Caco-2 (cell line): Measurements from ENCODE around the gene DSEL. TPM values are rescaled to one million over a fixed set of nuclear protein-coding genes. Genes with fewer than 3 reads are reported as not detected.

Experiments used
- BruUV-seq: library from RNA; stranded (reverse); fragments of 400-500 nt; replicated peaks from 2 replicates; lab custom pipeline; 2021; lab: Mats Ljungman, UMichigan
- CTCF ChIA-PET: fragments of 300-600 bp; sonication (Branson Sonifier 250); formaldehyde crosslinking; loops from one replicate; lab custom pipeline; 2022; ENCODE audit warnings: antibody characterized with exemption; lab: Charles Lee
- POLR2A ChIA-PET: fragments of 300-600 bp; sonication (Branson Sonifier 250); formaldehyde crosslinking; loops from one replicate; lab custom pipeline; 2022; ENCODE audit warnings: antibody characterized with exemption; lab: Charles Lee
- DNase-seq, 2 experiments: peaks; one replicate each; pipeline versions ENCODE4 v3.0.0 to v3.0.0-alpha.2; 2020 to 2022
- H3K27me3 ChIP-seq: replicated peaks from 2 replicates; pipeline ENCODE4 v1.6.0; 2011; ENCODE audit warnings: low read length; ENCODE audit not compliant: control insufficient read depth, insufficient read depth
- H3K36me3 ChIP-seq: 2 replicates; pipeline ENCODE4 v1.5.1; 2011; ENCODE audit warnings: low read length; ENCODE audit not compliant: control insufficient read depth, insufficient read depth
- H3K4me1 ChIP-seq: fragments of 250-450 bp; sonication (Bioruptor Pico); 2 replicates; pipeline ENCODE4 v1.5.1; 2020; ENCODE audit warnings: mild to moderate bottlenecking
- H3K4me3 ChIP-seq: 2 replicates; pipeline ENCODE4 v1.5.1; 2011; ENCODE audit warnings: low read depth, mild to moderate bottlenecking, control low read depth, low read length
- H3K9me3 ChIP-seq: fragments of 250-450 bp; sonication (Bioruptor Pico); 2 replicates; pipeline ENCODE4 v1.5.1; 2020; ENCODE audit warnings: mild to moderate bottlenecking, moderate library complexity
- H3K27ac Mint-ChIP-seq: one replicate; pipeline ENCODE4 v1.8.0; 2022; ENCODE audit warnings: mixed read lengths; ENCODE audit not compliant: unreplicated experiment
- H3K27me3 Mint-ChIP-seq: one replicate; pipeline ENCODE4 v1.8.0; 2022; ENCODE audit warnings: mixed read lengths; ENCODE audit not compliant: insufficient read depth, unreplicated experiment
- H3K36me3 Mint-ChIP-seq: one replicate; pipeline ENCODE4 v1.8.0; 2022; ENCODE audit warnings: mild to moderate bottlenecking, mixed read lengths; ENCODE audit not compliant: insufficient read depth, unreplicated experiment
- H3K4me1 Mint-ChIP-seq: one replicate; pipeline ENCODE4 v1.8.0; 2022; ENCODE audit warnings: low read depth, mixed read lengths; ENCODE audit not compliant: unreplicated experiment
- H3K4me3 Mint-ChIP-seq: one replicate; pipeline ENCODE4 v1.8.0; 2022; ENCODE audit warnings: mild to moderate bottlenecking, moderate library complexity, mixed read lengths; ENCODE audit not compliant: unreplicated experiment
- H3K9me3 Mint-ChIP-seq: one replicate; pipeline ENCODE4 v1.8.0; 2022; ENCODE audit warnings: mixed read lengths; ENCODE audit not compliant: unreplicated experiment
- CTCF ChIP-seq, 2 experiments: fragments of 200-600 bp in 1 of 2; IDR thresholded peaks; 1 replicate in 1 of 2; 2 replicates in 1 of 2; pipeline versions ENCODE4 v1.5.1 to v1.8.0; 2011 to 2022; ENCODE audit warnings: antibody characterized with exemption in 1 of 2, control low read depth in 1 of 2, inconsistent platforms in 1 of 2, low read depth in 1 of 2, low read length in 1 of 2, mild to moderate bottlenecking in 1 of 2, moderate library complexity in 1 of 2; ENCODE audit not compliant: insufficient read depth in 1 of 2, severe bottlenecking in 1 of 2, unreplicated experiment in 1 of 2
- intact Hi-C: fragments of 100-400 bp; cut with micrococcal nuclease; formaldehyde crosslinking; loops from one replicate; pipeline ENCODE4 v1.10.0; 2022; ENCODE audit not compliant: unreplicated experiment
- total RNA-seq: library from RNA; stranded (reverse); gene quantifications from 2 replicates; pipeline ENCODE4 v1.2.3, GENCODE V29; 2022

DSEL gene
- total RNA-seq, 1 experiment from 2014 or later: 0.18 TPM

DNA sequence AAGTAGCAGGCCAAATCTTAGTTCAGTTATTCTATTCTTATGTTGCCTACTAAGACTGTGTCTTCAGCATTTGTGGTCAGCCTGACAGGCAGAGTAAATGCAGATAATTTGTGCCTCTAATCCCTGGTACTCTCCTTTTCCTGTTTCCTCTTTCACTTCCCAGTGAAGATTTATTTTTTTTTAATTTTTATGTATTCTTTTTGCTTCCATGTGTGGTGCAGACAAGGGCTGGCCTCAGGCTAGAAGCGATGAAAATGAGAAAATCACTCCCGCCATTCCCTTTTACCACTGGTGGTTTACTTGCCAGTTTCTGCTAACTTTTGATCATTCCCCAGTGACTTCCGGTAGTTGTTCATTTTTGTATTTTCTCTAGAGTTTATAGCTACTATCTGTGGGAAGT lies 30.9 kb downstream of the DSEL start:
- Mint-ChIP-seq H3K36me3 (no peaks in the 10 kb centered on the region), H3K27me3 (peaks cover 7% of the 10 kb centered on the region), H3K27ac (no peak overlapping the region), H3K4me3 (no peak overlapping the region), H3K4me1 (no peaks in the 10 kb centered on the region), H3K9me3 (no peaks in the 10 kb centered on the region)
- no peak for TF ChIP-seq CTCF (IDR thresholded peaks at IDR 0.05; ENCODE audit: insufficient read depth in 1 of 2, low read depth in 1 of 2, low read length in 1 of 2, severe bottlenecking in 1 of 2, unreplicated experiment in 1 of 2)
- BruUV-seq: no TSS peak
- Histone ChIP-seq H3K4me3 (no peak overlapping the region), H3K9me3 (no peaks in the 10 kb centered on the region), H3K36me3 (no peaks in the 10 kb centered on the region), H3K27me3 (no peaks in the 10 kb centered on the region), H3K4me1 (no peaks in the 10 kb centered on the region)
- ChIA-PET POLR2A (no interaction called here), CTCF (no interaction called here)
- no peak for DNase-seq
- intact Hi-C loops: no loop called here

DNA sequence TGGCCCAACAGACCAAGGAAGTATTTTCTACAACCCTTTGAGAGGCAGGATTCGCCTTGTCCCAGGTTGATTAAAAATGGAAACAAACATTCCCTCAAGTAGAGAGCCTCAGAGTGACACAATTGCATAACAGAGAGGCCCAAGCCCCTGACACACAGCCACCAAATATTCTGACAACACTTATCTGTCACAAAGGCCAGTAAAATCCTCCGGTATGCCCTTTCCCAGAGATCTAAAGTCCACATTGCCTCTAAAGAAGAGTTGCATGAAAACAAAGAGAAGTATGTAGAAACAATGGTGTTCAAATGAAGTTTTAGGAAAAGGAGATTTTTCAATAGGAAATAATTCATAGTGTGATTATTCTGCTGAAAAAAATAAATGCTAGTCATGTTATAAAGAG lies 32.1 kb downstream of the DSEL start:
- no peaks in the 10 kb centered on the region for H3K36me3 Mint-ChIP-seq
- no peak overlapping the region for H3K4me3 ChIP-seq
- H3K27ac Mint-ChIP-seq: no peak overlapping the region
- POLR2A ChIA-PET: no interaction called here
- no peaks in the 10 kb centered on the region for H3K9me3 ChIP-seq
- H3K27me3 ChIP-seq: no peaks in the 10 kb centered on the region
- H3K27me3 Mint-ChIP-seq: peaks cover 7% of the 10 kb centered on the region
- no TSS peak for BruUV-seq
- DNase-seq: no peak
- CTCF ChIA-PET: no interaction called here
- no peak overlapping the region for H3K4me3 Mint-ChIP-seq
- H3K36me3 ChIP-seq: no peaks in the 10 kb centered on the region
- TF ChIP-seq CTCF (IDR thresholded peaks at IDR 0.05; ENCODE audit: insufficient read depth in 1 of 2, low read depth in 1 of 2, low read length in 1 of 2, severe bottlenecking in 1 of 2, unreplicated experiment in 1 of 2): no peak
- H3K9me3 Mint-ChIP-seq: no peaks in the 10 kb centered on the region
- intact Hi-C loops: no loop called here
- no peaks in the 10 kb centered on the region for H3K4me1 Mint-ChIP-seq
- no peaks in the 10 kb centered on the region for H3K4me1 ChIP-seq

DNA sequence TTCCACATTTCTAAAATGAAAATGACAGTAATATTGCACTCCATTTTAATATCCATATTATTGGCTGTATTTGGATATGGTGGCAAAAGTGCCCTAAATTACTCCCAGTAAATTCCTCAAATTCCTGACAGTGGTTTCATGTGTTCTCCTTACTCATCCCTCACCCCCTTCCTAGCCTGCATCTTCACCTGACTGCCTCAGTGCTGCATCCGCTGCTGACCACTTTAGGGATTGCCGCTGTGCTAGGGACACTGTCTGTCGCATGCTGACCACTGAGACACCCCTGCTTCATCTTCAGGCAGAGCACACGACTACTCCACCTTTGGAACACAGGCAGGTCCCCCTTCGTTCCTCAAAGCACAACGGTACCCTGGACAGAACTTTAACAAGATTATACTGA lies 32.6 kb downstream of the DSEL start:
- Mint-ChIP-seq H3K9me3 (no peaks in the 10 kb centered on the region), H3K27me3 (peaks cover 7% of the 10 kb centered on the region), H3K4me1 (no peaks in the 10 kb centered on the region), H3K36me3 (no peaks in the 10 kb centered on the region), H3K4me3 (no peak overlapping the region), H3K27ac (no peak overlapping the region)
- ChIA-PET POLR2A (no interaction called here), CTCF (no interaction called here)
- DNase-seq: no peak
- Histone ChIP-seq H3K27me3 (no peaks in the 10 kb centered on the region), H3K4me1 (no peaks in the 10 kb centered on the region), H3K36me3 (no peaks in the 10 kb centered on the region), H3K4me3 (no peak overlapping the region), H3K9me3 (no peaks in the 10 kb centered on the region)
- intact Hi-C loops: no loop called here
- no TSS peak for BruUV-seq
- no peak for TF ChIP-seq CTCF (IDR thresholded peaks at IDR 0.05; ENCODE audit: insufficient read depth in 1 of 2, low read depth in 1 of 2, low read length in 1 of 2, severe bottlenecking in 1 of 2, unreplicated experiment in 1 of 2)
